NAMALWA (cell line): Measurements from ENCODE around the gene RASGEF1C.

Experiments
- DNase-seq: peaks from one replicate; pipeline ENCODE4 v3.0.0-alpha.2; 2015; ENCODE audit warnings: low spot score

Gene RASGEF1C

GRCh38 chr5:180159756-180160155 lies 49.3 kb downstream of the RASGEF1C start:
- no peak for DNase-seq

GRCh38 chr5:180157866-180158265 lies 51.1 kb downstream of the RASGEF1C start:
- no peak for DNase-seq

- DNase-seq = no peak
Measured at GRCh38 chr5:180156141-180156540, 52.9 kb downstream of the RASGEF1C start.

- no peak for DNase-seq
Measured at GRCh38 chr5:180155365-180155926, 53.6 kb downstream of the RASGEF1C start.

- DNase-seq = no peak
Measured at GRCh38 chr5:180154821-180155364, 54.1 kb downstream of the RASGEF1C start.

- DNase-seq = no peak
Measured at GRCh38 chr5:180153991-180154390, 55.0 kb downstream of the RASGEF1C start.

GRCh38 chr5:180153099-180153498 lies 55.9 kb downstream of the RASGEF1C start:
- DNase-seq = no peak

- no peak for DNase-seq
Measured at GRCh38 chr5:180143656-180144364, 65.2 kb downstream of the RASGEF1C start.

GRCh38 chr5:180142824-180143610 lies 66.0 kb downstream of the RASGEF1C start:
- no peak for DNase-seq

- DNase-seq = no peak
Measured at GRCh38 chr5:180142021-180142765, 66.8 kb downstream of the RASGEF1C start.

GRCh38 chr5:180141068-180141660 lies 67.8 kb downstream of the RASGEF1C start:
- DNase-seq = no peak

GRCh38 chr5:180140571-180140970 lies 68.4 kb downstream of the RASGEF1C start:
- no peak for DNase-seq

- DNase-seq = no peak
Measured at GRCh38 chr5:180140079-180140554, 68.9 kb downstream of the RASGEF1C start.

GRCh38 chr5:180139731-180140055 lies 69.3 kb downstream of the RASGEF1C start:
- DNase-seq = no peak

- no peak for DNase-seq
Measured at GRCh38 chr5:180138976-180139730, 69.9 kb downstream of the RASGEF1C start.

GRCh38 chr5:180138214-180138975 lies 70.6 kb downstream of the RASGEF1C start:
- no peak for DNase-seq

GRCh38 chr5:180137401-180138213 lies 71.4 kb downstream of the RASGEF1C start:
- no peak for DNase-seq

GRCh38 chr5:180136630-180137381 lies 72.2 kb downstream of the RASGEF1C start:
- no peak for DNase-seq
